ENCODE data around the gene SPEG.

The SPEG gene

DNA sequence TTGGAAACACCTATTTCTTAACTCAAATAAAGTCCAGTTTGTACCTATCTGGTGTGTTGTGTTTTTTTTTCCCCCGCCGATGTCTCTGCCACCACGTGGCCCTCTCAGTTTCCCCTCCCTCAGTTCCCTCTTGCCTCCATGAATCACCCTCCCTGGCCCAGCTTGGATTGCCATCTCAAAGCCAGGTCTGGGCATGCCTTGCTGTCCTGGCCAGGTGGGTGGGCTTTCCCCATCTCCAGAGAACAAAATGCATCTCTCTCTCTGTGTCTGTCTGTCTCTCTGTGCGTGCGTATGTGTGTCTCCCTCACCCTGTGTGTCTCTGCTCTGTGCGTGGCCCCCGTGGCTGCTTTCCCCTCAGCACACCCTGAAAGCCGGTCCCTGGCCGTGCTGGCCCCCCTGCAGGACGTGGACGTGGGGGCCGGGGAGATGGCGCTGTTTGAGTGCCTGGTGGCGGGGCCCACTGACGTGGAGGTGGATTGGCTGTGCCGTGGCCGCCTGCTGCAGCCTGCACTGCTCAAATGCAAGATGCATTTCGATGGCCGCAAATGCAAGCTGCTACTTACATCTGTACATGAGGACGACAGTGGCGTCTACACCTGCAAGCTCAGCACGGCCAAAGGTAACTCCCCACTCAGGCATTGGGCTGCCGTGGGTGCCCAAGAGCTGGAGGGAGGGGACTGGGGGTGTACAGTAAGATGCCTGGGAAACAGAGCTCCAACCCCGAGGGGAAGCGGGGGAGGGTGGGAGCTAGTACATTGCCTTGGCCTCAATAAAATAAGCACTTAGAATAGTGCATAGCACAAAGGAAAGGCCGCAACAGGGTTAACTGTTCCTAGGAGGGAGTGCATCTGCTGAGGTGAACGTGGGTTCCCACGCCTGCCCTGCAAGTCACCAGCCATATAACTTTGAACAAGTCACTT, 32.4 kb downstream of the SPEG start:
- Histone ChIP-seq H3K4me3 (ENCODE audit: low read depth in 1 of 2, low read length in 2 of 2) (no peak overlapping the region), H3K27ac (ENCODE audit: low read length) (no peak overlapping the region), H3K27me3 (ENCODE audit: low read depth, low read length) (no peaks in the 10 kb centered on the region), H3K9me3 (ENCODE audit: control insufficient read depth in 1 of 2, low read length in 2 of 2) (no peaks in the 10 kb centered on the region), H3K4me1 (ENCODE audit: control insufficient read depth in 1 of 2, insufficient read depth in 2 of 2, low read length in 2 of 2) (peaks cover 0 to 76% of the 10 kb centered on the region in 2 donors), H3K36me3 (ENCODE audit: control insufficient read depth in 1 of 2, insufficient read depth in 2 of 2, low read length in 2 of 2) (peaks cover 0 to 24% of the 10 kb centered on the region in 2 donors)

DNA sequence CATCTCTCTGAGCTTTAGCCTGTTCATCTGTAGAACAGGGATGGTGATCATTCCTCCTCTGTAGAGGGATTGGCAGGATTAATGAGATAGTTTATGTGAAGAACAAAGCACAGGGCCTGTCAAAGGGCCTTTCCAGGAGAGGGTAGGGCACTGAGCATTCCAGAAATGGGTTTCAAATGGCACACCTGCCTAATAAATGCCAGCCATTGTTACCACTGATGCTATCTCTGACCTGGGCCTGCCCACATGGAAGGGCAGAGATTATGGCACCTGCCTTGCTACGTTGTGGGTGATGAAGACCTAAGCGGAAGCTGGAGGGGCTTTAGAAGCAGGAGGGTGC, 33.1 kb downstream of the SPEG start:
- Histone ChIP-seq H3K27ac (ENCODE audit: low read length) (no peak overlapping the region), H3K4me1 (ENCODE audit: control insufficient read depth in 1 of 2, insufficient read depth in 2 of 2, low read length in 2 of 2) (peaks cover 0 to 70% of the 10 kb centered on the region in 2 donors), H3K4me3 (ENCODE audit: low read depth in 1 of 2, low read length in 2 of 2) (no peak overlapping the region), H3K27me3 (ENCODE audit: low read depth, low read length) (no peaks in the 10 kb centered on the region), H3K9me3 (ENCODE audit: control insufficient read depth in 1 of 2, low read length in 2 of 2) (no peaks in the 10 kb centered on the region), H3K36me3 (ENCODE audit: control insufficient read depth in 1 of 2, insufficient read depth in 2 of 2, low read length in 2 of 2) (peaks cover 0 to 31% of the 10 kb centered on the region in 2 donors)

DNA sequence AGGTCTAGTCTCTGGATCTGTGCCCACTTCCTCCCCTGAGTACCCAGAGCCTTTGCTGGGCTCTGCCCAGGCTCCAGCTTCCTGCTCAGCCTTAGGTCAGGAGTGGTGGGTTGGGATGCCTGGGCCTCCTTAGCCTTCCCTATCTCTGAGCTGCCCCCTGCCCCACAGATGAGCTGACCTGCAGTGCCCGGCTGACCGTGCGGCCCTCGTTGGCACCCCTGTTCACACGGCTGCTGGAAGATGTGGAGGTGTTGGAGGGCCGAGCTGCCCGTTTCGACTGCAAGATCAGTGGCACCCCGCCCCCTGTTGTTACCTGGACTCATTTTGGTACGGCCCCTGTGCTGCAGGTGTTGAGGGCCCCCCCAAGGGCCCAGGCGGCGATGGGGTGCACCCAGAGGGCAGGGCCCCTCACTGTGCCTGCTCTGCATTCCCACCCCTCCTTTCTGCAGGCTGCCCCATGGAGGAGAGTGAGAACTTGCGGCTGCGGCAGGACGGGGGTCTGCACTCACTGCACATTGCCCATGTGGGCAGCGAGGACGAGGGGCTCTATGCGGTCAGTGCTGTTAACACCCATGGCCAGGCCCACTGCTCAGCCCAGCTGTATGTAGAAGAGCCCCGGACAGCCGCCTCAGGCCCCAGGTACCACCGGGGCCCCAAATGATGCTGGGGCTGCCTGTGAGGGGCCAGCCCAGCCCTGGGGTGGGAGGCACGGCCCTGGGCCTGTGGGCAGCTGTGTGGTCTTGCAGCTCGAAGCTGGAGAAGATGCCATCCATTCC, 34.0 kb downstream of the SPEG start:
- peaks cover 0 to 35% of the 10 kb centered on the region in 2 donors for H3K36me3 ChIP-seq (ENCODE audit: control insufficient read depth in 1 of 2, insufficient read depth in 2 of 2, low read length in 2 of 2)
- no peaks in the 10 kb centered on the region for H3K27me3 ChIP-seq (ENCODE audit: low read depth, low read length)
- H3K27ac ChIP-seq (ENCODE audit: low read length), result no peak overlapping the region
- no peaks in the 10 kb centered on the region for H3K9me3 ChIP-seq (ENCODE audit: control insufficient read depth in 1 of 2, low read length in 2 of 2)
- peaks cover 0 to 65% of the 10 kb centered on the region in 2 donors for H3K4me1 ChIP-seq (ENCODE audit: control insufficient read depth in 1 of 2, insufficient read depth in 2 of 2, low read length in 2 of 2)
- H3K4me3 ChIP-seq (ENCODE audit: low read depth in 1 of 2, low read length in 2 of 2), result no peak overlapping the region

DNA sequence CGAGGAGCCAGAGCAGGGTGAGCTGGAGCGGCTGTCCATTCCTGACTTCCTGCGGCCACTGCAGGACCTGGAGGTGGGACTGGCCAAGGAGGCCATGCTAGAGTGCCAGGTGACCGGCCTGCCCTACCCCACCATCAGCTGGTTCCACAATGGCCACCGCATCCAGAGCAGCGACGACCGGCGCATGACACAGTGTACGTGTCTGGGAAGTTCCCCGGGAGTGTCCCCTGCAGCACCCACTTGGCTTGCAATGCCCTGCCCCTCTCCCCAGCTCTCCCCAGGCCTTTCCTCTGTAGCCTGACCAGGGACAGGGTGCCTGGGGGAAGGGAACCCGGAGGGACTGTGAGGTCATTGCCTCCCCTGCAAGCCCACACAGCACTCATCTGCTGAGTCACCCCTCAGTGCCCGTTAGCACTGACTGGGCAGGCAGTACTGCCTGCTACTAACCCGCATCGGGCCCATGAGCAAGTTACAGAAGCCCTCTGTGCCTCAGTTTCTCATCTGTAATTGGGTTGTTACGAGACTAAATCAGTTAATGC, 34.6 kb downstream of the SPEG start:
- H3K27me3 ChIP-seq (ENCODE audit: low read depth, low read length), result no peaks in the 10 kb centered on the region
- no peaks in the 10 kb centered on the region for H3K9me3 ChIP-seq (ENCODE audit: control insufficient read depth in 1 of 2, low read length in 2 of 2)
- peaks cover 0 to 38% of the 10 kb centered on the region in 2 donors for H3K36me3 ChIP-seq (ENCODE audit: control insufficient read depth in 1 of 2, insufficient read depth in 2 of 2, low read length in 2 of 2)
- H3K4me1 ChIP-seq (ENCODE audit: control insufficient read depth in 1 of 2, insufficient read depth in 2 of 2, low read length in 2 of 2), result peaks cover 0 to 58% of the 10 kb centered on the region in 2 donors
- no peak overlapping the region for H3K4me3 ChIP-seq (ENCODE audit: low read depth in 1 of 2, low read length in 2 of 2)
- H3K27ac ChIP-seq (ENCODE audit: low read length), result no peak overlapping the region

DNA sequence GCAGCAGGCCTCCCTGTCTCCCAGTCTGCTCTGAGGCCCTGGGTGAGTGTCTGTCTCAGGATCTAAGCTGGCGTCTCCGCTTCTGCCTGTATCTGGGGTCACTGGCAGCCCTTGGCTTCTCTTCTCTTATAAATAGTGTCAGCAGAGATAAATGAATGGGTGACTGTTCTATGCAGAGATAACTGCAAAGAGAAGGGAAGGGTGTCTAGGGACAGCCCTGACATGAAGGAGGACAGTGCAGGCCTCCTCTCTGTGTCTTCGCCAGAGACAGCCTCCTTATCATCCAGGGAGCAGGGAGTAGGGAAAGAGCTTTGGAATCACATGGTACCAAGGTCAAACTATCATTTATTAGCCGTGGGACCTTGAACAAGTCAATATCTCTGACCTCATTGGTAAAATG, 35.8 kb downstream of the SPEG start:
- Histone ChIP-seq H3K27me3 (ENCODE audit: low read depth, low read length) (no peaks in the 10 kb centered on the region), H3K27ac (ENCODE audit: low read length) (no peak overlapping the region), H3K4me1 (ENCODE audit: control insufficient read depth in 1 of 2, insufficient read depth in 2 of 2, low read length in 2 of 2) (peaks cover 0 to 47% of the 10 kb centered on the region in 2 donors), H3K36me3 (ENCODE audit: control insufficient read depth in 1 of 2, insufficient read depth in 2 of 2, low read length in 2 of 2) (peaks cover 0 to 29% of the 10 kb centered on the region in 2 donors), H3K4me3 (ENCODE audit: low read depth in 1 of 2, low read length in 2 of 2) (no peak overlapping the region), H3K9me3 (ENCODE audit: control insufficient read depth in 1 of 2, low read length in 2 of 2) (no peaks in the 10 kb centered on the region)

DNA sequence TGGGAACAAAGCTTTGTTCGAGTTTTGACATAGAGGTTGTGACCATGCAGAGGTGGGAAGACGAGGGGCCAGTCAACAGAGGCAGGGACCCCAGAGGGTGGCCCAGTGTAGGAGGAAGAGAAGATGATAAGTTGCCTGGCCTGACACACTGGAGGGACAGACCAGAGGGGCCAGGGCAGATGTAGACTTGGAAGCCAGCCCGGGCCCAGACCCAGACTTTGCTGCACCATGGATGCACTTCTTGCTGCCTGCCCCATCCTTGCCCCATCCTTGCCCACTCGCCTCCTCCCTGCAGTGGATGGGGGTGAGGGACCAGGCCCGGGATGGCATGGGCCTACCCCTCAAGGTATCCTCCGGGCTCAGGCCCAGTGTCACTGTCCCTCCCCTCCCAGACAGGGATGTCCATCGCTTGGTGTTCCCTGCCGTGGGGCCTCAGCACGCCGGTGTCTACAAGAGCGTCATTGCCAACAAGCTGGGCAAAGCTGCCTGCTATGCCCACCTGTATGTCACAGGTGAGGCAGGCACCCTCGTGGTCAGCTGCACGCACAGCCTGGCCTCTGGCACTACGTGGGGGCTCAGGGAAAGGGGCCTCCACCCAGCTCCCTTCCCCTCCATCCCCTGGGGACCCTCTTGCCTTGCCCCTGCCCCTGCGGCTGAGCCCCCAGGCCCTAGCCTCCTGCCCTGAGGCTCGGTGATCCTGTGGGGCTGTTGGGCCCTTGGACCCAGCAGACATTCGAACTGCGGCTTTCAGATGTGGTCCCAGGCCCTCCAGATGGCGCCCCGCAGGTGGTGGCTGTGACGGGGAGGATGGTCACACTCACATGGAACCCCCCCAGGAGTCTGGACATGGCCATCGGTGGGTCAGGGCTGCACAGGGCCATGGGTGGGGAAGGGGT, 37.1 kb downstream of the SPEG start:
- H3K4me3 ChIP-seq (ENCODE audit: low read depth in 1 of 2, low read length in 2 of 2), result no peak overlapping the region
- H3K4me1 ChIP-seq (ENCODE audit: control insufficient read depth in 1 of 2, insufficient read depth in 2 of 2, low read length in 2 of 2), result peaks cover 0 to 40% of the 10 kb centered on the region in 2 donors
- H3K9me3 ChIP-seq (ENCODE audit: control insufficient read depth in 1 of 2, low read length in 2 of 2), result no peaks in the 10 kb centered on the region
- peaks cover 0 to 19% of the 10 kb centered on the region in 2 donors for H3K36me3 ChIP-seq (ENCODE audit: control insufficient read depth in 1 of 2, insufficient read depth in 2 of 2, low read length in 2 of 2)
- no peaks in the 10 kb centered on the region for H3K27me3 ChIP-seq (ENCODE audit: low read depth, low read length)
- no peak overlapping the region for H3K27ac ChIP-seq (ENCODE audit: low read length)

DNA sequence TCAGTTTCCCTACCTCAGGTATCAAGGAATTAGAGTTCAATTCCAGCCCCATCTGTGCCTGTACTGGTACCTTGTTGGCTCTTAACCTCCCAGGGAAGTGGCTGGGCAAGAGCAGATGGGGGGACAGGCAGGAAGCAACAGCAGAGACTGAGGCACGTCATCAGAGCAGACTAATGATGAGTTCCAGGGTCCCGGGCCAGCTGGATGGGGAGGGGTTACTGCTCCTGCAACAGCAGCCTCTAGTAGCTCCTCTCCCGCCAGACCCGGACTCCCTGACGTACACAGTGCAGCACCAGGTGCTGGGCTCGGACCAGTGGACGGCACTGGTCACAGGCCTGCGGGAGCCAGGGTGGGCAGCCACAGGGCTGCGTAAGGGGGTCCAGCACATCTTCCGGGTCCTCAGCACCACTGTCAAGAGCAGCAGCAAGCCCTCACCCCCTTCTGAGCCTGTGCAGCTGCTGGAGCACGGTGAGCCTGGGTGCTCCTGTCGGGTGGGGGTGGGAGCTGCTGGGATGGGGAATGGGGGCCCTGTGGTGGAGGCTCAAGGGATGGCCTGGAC, 38.1 kb downstream of the SPEG start:
- peaks cover 0 to 37% of the 10 kb centered on the region in 2 donors for H3K4me1 ChIP-seq (ENCODE audit: control insufficient read depth in 1 of 2, insufficient read depth in 2 of 2, low read length in 2 of 2)
- no peaks in the 10 kb centered on the region for H3K27me3 ChIP-seq (ENCODE audit: low read depth, low read length)
- no peak overlapping the region for H3K4me3 ChIP-seq (ENCODE audit: low read depth in 1 of 2, low read length in 2 of 2)
- no peaks in the 10 kb centered on the region for H3K9me3 ChIP-seq (ENCODE audit: control insufficient read depth in 1 of 2, low read length in 2 of 2)
- no peak overlapping the region for H3K27ac ChIP-seq (ENCODE audit: low read length)
- H3K36me3 ChIP-seq (ENCODE audit: control insufficient read depth in 1 of 2, insufficient read depth in 2 of 2, low read length in 2 of 2), result peaks cover 0 to 19% of the 10 kb centered on the region in 2 donors

DNA sequence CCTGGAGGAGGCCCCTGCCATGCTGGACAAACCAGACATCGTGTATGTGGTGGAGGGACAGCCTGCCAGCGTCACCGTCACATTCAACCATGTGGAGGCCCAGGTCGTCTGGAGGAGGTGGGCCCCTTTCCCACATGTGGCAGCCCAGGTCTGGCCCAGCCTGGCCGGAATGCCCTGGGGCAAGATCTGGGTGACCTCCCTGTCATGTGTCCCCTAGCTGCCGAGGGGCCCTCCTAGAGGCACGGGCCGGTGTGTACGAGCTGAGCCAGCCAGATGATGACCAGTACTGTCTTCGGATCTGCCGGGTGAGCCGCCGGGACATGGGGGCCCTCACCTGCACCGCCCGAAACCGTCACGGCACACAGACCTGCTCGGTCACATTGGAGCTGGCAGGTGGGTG, 38.9 kb downstream of the SPEG start:
- H3K4me3 ChIP-seq (ENCODE audit: low read depth in 1 of 2, low read length in 2 of 2), result no peak overlapping the region
- H3K27me3 ChIP-seq (ENCODE audit: low read depth, low read length), result no peaks in the 10 kb centered on the region
- no peak overlapping the region for H3K27ac ChIP-seq (ENCODE audit: low read length)
- H3K36me3 ChIP-seq (ENCODE audit: control insufficient read depth in 1 of 2, insufficient read depth in 2 of 2, low read length in 2 of 2), result peaks cover 0 to 19% of the 10 kb centered on the region in 2 donors
- H3K9me3 ChIP-seq (ENCODE audit: control insufficient read depth in 1 of 2, low read length in 2 of 2), result no peaks in the 10 kb centered on the region
- H3K4me1 ChIP-seq (ENCODE audit: control insufficient read depth in 1 of 2, insufficient read depth in 2 of 2, low read length in 2 of 2), result peaks cover 0 to 31% of the 10 kb centered on the region in 2 donors

DNA sequence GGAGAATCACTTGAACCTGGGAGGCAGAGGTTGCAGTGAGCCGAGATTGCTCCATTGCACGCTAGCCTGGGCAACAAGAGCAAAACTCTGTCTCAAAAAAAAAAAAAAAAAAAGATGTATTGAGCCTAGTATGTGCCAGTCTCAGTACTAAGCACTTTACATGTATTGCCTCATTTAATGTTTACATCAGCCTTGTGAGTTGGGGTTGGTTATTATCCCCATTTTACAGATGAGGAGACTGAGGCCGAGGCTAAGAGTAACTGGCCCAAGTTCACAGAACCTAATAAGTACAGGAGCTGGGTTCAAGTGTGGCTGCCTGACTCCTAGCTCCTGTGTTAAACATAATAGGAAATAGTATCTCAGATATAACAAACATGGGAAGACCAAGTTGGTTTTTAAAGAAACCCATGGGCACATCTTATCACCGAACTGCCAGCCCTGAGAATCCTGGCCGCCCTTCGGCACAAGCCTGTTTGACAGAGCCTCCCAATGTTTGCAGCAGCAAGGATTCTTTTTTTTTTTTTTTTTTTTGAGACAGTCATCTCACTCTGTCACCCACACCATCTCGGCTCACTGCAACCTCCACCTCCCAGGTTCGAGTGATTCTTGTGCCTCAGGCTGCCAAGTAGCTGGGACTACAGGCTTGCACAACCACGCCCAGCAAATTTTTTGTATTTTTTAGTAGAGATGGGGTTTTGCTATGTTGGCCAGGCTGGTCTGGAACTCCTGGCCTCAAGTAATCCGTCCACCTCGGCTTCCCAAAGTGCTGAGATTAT, 39.8 kb downstream of the SPEG start:
- H3K27me3 ChIP-seq (ENCODE audit: low read depth, low read length), result no peaks in the 10 kb centered on the region
- H3K9me3 ChIP-seq (ENCODE audit: control insufficient read depth in 1 of 2, low read length in 2 of 2), result no peaks in the 10 kb centered on the region
- peaks cover 0 to 19% of the 10 kb centered on the region in 2 donors for H3K36me3 ChIP-seq (ENCODE audit: control insufficient read depth in 1 of 2, insufficient read depth in 2 of 2, low read length in 2 of 2)
- H3K4me1 ChIP-seq (ENCODE audit: control insufficient read depth in 1 of 2, insufficient read depth in 2 of 2, low read length in 2 of 2), result peaks cover 0 to 23% of the 10 kb centered on the region in 2 donors
- no peak overlapping the region for H3K27ac ChIP-seq (ENCODE audit: low read length)
- no peak overlapping the region for H3K4me3 ChIP-seq (ENCODE audit: low read depth in 1 of 2, low read length in 2 of 2)

DNA sequence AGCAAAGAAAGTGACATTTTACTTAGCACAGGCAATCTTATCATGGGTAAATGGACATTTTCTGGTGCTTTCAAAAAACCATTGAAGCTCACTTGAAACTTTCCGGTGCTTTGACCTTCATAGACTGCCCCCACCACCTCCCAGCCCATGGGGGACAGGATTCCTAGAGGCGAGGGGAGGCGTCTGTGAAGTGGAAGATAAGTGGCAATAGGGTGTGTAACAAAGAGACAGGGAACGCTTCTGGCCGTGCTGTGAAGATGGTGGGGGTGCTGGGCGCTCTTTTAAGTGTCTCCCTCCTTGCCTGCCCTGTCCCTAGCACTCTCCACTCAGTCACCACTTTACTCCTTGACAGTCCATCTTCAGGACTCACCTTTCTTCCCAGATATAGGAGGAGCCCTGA, 40.6 kb downstream of the SPEG start:
- Histone ChIP-seq H3K4me3 (ENCODE audit: low read depth in 1 of 2, low read length in 2 of 2) (no peak overlapping the region), H3K36me3 (ENCODE audit: control insufficient read depth in 1 of 2, insufficient read depth in 2 of 2, low read length in 2 of 2) (peaks cover 0 to 25% of the 10 kb centered on the region in 2 donors), H3K27ac (ENCODE audit: low read length) (no peak overlapping the region), H3K27me3 (ENCODE audit: low read depth, low read length) (no peaks in the 10 kb centered on the region), H3K4me1 (ENCODE audit: control insufficient read depth in 1 of 2, insufficient read depth in 2 of 2, low read length in 2 of 2) (peaks cover 0 to 14% of the 10 kb centered on the region in 2 donors), H3K9me3 (ENCODE audit: control insufficient read depth in 1 of 2, low read length in 2 of 2) (no peaks in the 10 kb centered on the region)
